IMR-90 (cell line): ENCODE data around the gene USP43. TPM values are rescaled to one million over a fixed set of nuclear protein-coding genes. Genes with fewer than 3 reads are reported as not detected.
"Not testable (repeated sequence)": the region's sequence is repeated elsewhere in the genome, so short reads cannot be mapped to it uniquely, and the experiment has no call there.

Source experiments
- ATAC-seq: fragments of 200-7000 bp; cut with Tn5 transposase; 2 replicates; pipeline ENCODE4 v1.9.1; 2020; ENCODE audit warnings: low read depth, mild to moderate bottlenecking, moderate library complexity
- BruUV-seq: library from RNA; stranded (reverse); fragments of 400-500 nt; replicated peaks from 2 replicates; lab custom pipeline; 2021; lab: Mats Ljungman, UMichigan
- CTCF ChIA-PET: fragments of 300-600 bp; formaldehyde crosslinking; extraction: SDS; loops from one replicate; lab custom pipeline; 2021; ENCODE audit warnings: antibody characterized with exemption; lab: Yijun Ruan, JAX
- POLR2A ChIA-PET: fragments of 300-600 bp; sonication (Branson Sonifier 250); formaldehyde crosslinking; loops from one replicate; lab custom pipeline; 2022; ENCODE audit warnings: antibody characterized with exemption; ENCODE audit not compliant: unreplicated experiment; lab: Charles Lee
- DNase-seq: peaks from one replicate; pipeline ENCODE4 v3.0.0; 2013
- H2AFZ ChIP-seq: replicated peaks from 2 replicates; pipeline ENCODE3; 2013; ENCODE audit warnings: low read length, mild to moderate bottlenecking; ENCODE audit not compliant: poor library complexity
- H2AK5ac ChIP-seq: 2 replicates; pipeline ENCODE4 v1.6.1; 2013; ENCODE audit warnings: low read depth, low read length, inconsistent platforms
- H2AK9ac ChIP-seq: replicated peaks from 2 replicates; pipeline ENCODE3; 2013; ENCODE audit warnings: mild to moderate bottlenecking, low read depth, low read length, moderate library complexity; ENCODE audit not compliant: poor library complexity
- H2BK120ac ChIP-seq: 2 replicates; pipeline ENCODE4 v1.6.1; 2013; ENCODE audit warnings: low read depth, low read length, inconsistent platforms
- H2BK15ac ChIP-seq: 3 replicates; pipeline ENCODE4 v1.6.1; 2013; ENCODE audit warnings: low read depth, low read length, inconsistent platforms
- H2BK20ac ChIP-seq: 2 replicates; pipeline ENCODE4 v1.6.1; 2013; ENCODE audit warnings: low read depth, mild to moderate bottlenecking, inconsistent platforms, low read length, moderate library complexity
- H2BK5ac ChIP-seq: 2 replicates; pipeline ENCODE4 v1.6.1; 2013; ENCODE audit warnings: mild to moderate bottlenecking, low read depth, low read length, inconsistent platforms; ENCODE audit not compliant: poor library complexity, severe bottlenecking
- H3K14ac ChIP-seq: replicated peaks from 2 replicates; pipeline ENCODE4 v1.6.1; 2013; ENCODE audit warnings: low read depth, low read length, inconsistent platforms
- H3K18ac ChIP-seq: 2 replicates; pipeline ENCODE4 v1.6.1; 2013; ENCODE audit warnings: low read depth, low read length, control low read depth
- H3K23ac ChIP-seq: 2 replicates; pipeline ENCODE4 v1.6.1; 2013; ENCODE audit warnings: low read depth, low read length, inconsistent platforms
- H3K27ac ChIP-seq: 2 replicates; pipeline ENCODE4 v1.5.1; 2013; ENCODE audit warnings: mild to moderate bottlenecking, control low read depth, low read length; ENCODE audit not compliant: insufficient read depth
- H3K27me3 ChIP-seq: 2 replicates; pipeline ENCODE4 v1.6.1; 2013; ENCODE audit warnings: low read length; ENCODE audit not compliant: control insufficient read depth, insufficient read depth
- H3K36me3 ChIP-seq: 2 replicates; pipeline ENCODE4 v1.6.1; 2013; ENCODE audit warnings: low read length, mixed read lengths; ENCODE audit not compliant: control insufficient read depth, insufficient read depth
- H3K4ac ChIP-seq: 2 replicates; pipeline ENCODE4 v1.6.1; 2013; ENCODE audit warnings: low read depth, low read length, inconsistent platforms
- H3K4me1 ChIP-seq: 2 replicates; pipeline ENCODE4 v1.6.1; 2013; ENCODE audit warnings: low read length, mixed read lengths; ENCODE audit not compliant: control insufficient read depth, insufficient read depth
- H3K4me2 ChIP-seq: 2 replicates; pipeline ENCODE4 v1.6.1; 2013; ENCODE audit warnings: low read depth, mild to moderate bottlenecking, control low read depth, low read length, moderate library complexity
- H3K4me3 ChIP-seq: 2 replicates; pipeline ENCODE4 v1.5.1; 2013; ENCODE audit warnings: low read depth, mild to moderate bottlenecking, control low read depth, low read length, moderate library complexity; ENCODE audit not compliant: insufficient read depth
- H3K56ac ChIP-seq: 2 replicates; pipeline ENCODE4 v1.6.1; 2013; ENCODE audit warnings: low read length, inconsistent platforms; ENCODE audit not compliant: insufficient read depth; ENCODE audit errors: extremely low read depth
- H3K79me1 ChIP-seq, 2 experiments: 2 replicates each; pipeline ENCODE4 v1.6.1; 2013; ENCODE audit warnings: low read length in 2 of 2, inconsistent platforms in 1 of 2, low read depth in 1 of 2
- H3K9ac ChIP-seq: 2 replicates; pipeline ENCODE4 v1.6.1; 2013; ENCODE audit warnings: low read depth, low read length, control low read depth
- H3K9me1 ChIP-seq: 2 replicates; pipeline ENCODE4 v1.6.1; 2013; ENCODE audit warnings: low read length, inconsistent platforms; ENCODE audit not compliant: insufficient read depth
- H3K9me3 ChIP-seq: 2 replicates; pipeline ENCODE4 v1.6.1; 2013; ENCODE audit warnings: low read length; ENCODE audit not compliant: control insufficient read depth, insufficient read depth
- H4K20me1 ChIP-seq: 2 replicates; pipeline ENCODE4 v1.6.1; 2013; ENCODE audit warnings: low read length, inconsistent platforms; ENCODE audit not compliant: insufficient read depth
- H4K5ac ChIP-seq: 2 replicates; pipeline ENCODE4 v1.6.1; 2013; ENCODE audit warnings: mild to moderate bottlenecking, low read depth, low read length, control low read depth
- H4K8ac ChIP-seq, 2 experiments: 2 replicates each; pipeline ENCODE4 v1.6.1; 2013; ENCODE audit warnings: low read depth in 2 of 2, low read length in 2 of 2, control low read depth in 1 of 2, inconsistent platforms in 1 of 2
- H4K91ac ChIP-seq: 2 replicates; pipeline ENCODE4 v1.6.1; 2013; ENCODE audit warnings: low read depth, low read length, inconsistent platforms; ENCODE audit not compliant: insufficient read depth
- SMC3 ChIP-seq: fragments of 150-350 bp; IDR thresholded peaks from 2 replicates; pipeline ENCODE4 v1.6.1; 2016; ENCODE audit warnings: low read depth, mild to moderate bottlenecking, antibody characterized with exemption, low read length, moderate library complexity
- WGBS, 2 experiments: methylation state at CpG; one replicate each; pipeline versions ENCODE4 v1.1.5 to v1.1.7; 2013; ENCODE audit warnings: missing lambda C conversion rate in 2 of 2; ENCODE audit not compliant: insufficient read length in 1 of 2; ENCODE audit errors: extremely low coverage in 2 of 2; 5-methylcytosine and 5-hydroxymethylcytosine counted together
- dilution Hi-C: fragments of 300-500 bp; cut with HindIII; formaldehyde crosslinking; loops from one replicate; pipeline ENCODE4 v1.14.3; 2018; ENCODE audit warnings: low sequenced_read_pairs; ENCODE audit not compliant: unreplicated experiment
- in situ Hi-C: fragments of 300-500 bp; cut with MboI; formaldehyde crosslinking; loops from 3 replicates; pipeline ENCODE4 v1.14.3; 2019; ENCODE audit warnings: low sequenced_read_pairs, inconsistent platforms, mixed read lengths
- intact Hi-C: fragments of 100-400 bp; cut with micrococcal nuclease; formaldehyde crosslinking; loops from 2 replicates; pipeline ENCODE4 v1.10.0; 2022
- polyA plus RNA-seq, 3 experiments: library from polyadenylated mRNA; depleted of rRNA; stranded (reverse); fragments of >200 nt; gene quantifications; 2 replicates each; pipeline ENCODE4 v1.2.3, GENCODE V29; 2012; ENCODE audit warnings: low replicate concordance in 1 of 3
- total RNA-seq: library from RNA; depleted of rRNA; stranded (reverse); fragments of >200 nt; gene quantifications from 2 replicates; pipeline ENCODE4 v1.2.3, GENCODE V29; 2012

The USP43 gene
- total and polyA plus RNA-seq, 2 of the 4 experiments (the other 2 are of a cell fraction), result not detected

DNA sequence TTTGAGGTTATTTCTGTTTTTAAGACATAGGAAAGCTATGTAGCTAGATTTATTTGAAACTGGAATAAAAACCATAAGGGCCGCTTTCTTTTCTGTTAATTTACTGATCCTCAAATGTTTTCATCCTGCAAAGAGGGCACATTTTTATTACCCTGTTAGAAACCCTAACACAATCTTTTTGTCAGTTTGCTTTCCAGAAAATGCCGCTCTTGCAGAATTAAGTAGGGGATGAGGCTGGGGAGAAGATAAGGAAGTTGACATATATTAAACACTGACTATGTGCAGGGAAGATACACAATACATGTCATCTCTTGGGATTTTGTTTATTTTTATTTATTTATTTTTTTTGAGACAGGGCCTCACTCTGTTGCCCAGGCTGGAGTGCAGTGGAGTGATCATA lies 15.7 kb downstream of the USP43 start:
- H3K27me3 ChIP-seq, result no peaks in the 10 kb centered on the region
- no peak overlapping the region for H3K27ac ChIP-seq
- no peak for ATAC-seq
- H3K36me3 ChIP-seq, result no peaks in the 10 kb centered on the region
- no peaks in the 10 kb centered on the region for H3K9me1 ChIP-seq
- no peak overlapping the region for H3K14ac ChIP-seq
- no peaks in the 10 kb centered on the region for H4K20me1 ChIP-seq
- no peak overlapping the region for H3K18ac ChIP-seq
- H4K5ac ChIP-seq, result no peak overlapping the region
- POLR2A ChIA-PET, result no interaction called here
- CTCF ChIA-PET, result no interaction called here
- H3K4me1 ChIP-seq, result no peaks in the 10 kb centered on the region
- H4K91ac ChIP-seq, result no peak overlapping the region
- H3K23ac ChIP-seq, result no peak overlapping the region
- no peak overlapping the region for H2BK120ac ChIP-seq
- no peak overlapping the region for H2BK5ac ChIP-seq
- H3K9ac ChIP-seq, result no peak overlapping the region
- BruUV-seq, result no TSS peak
- no peaks in the 10 kb centered on the region for H3K79me1 ChIP-seq
- H3K4me3 ChIP-seq, result no peak overlapping the region
- dilution Hi-C loops, result no loop called here
- H3K4ac ChIP-seq, result no peak overlapping the region
- H2BK15ac ChIP-seq, result no peak overlapping the region
- no peak overlapping the region for H2AK5ac ChIP-seq
- no peak overlapping the region for H4K8ac ChIP-seq
- no peak for TF ChIP-seq SMC3
- H3K56ac ChIP-seq, result no peak overlapping the region
- in situ Hi-C loops, result no loop called here
- no peak overlapping the region for H3K4me2 ChIP-seq
- WGBS, 2 experiments, result no CpG with 5 or more reads among the region's 2 CpGs
- H2BK20ac ChIP-seq, result no peak overlapping the region
- DNase-seq, result no peak
- intact Hi-C loops, result no loop called here
- peaks cover 12% of the 10 kb centered on the region for H3K9me3 ChIP-seq
- no peak overlapping the region for H2AFZ ChIP-seq
- no peak overlapping the region for H2AK9ac ChIP-seq

DNA sequence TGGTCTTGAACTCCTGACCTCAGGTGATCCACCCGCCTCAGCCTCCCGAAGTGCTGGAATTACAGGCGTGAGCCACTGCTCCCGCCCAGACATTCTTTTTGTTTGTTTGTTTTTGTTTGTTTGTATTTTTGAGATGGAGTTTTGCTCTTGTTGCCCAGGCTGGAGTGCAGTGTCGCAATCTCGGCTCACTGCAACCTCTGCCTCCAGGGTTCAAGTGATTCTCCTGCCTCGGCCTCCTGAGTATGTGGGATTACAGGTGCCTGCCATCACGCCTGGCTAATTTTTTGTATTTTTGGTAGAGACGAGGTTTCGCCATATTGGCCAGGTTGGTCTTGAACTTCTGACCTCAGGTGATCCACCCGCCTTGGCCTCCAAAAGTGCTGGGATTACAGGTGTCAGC lies 18.2 kb downstream of the USP43 start:
- intact Hi-C loops, H3K4me2 ChIP-seq, H3K4ac ChIP-seq, H3K56ac ChIP-seq, H2BK5ac ChIP-seq, H3K9me1 ChIP-seq, ATAC-seq, H3K4me1 ChIP-seq, H3K18ac ChIP-seq, H4K5ac ChIP-seq, BruUV-seq, H2BK20ac ChIP-seq, H4K8ac ChIP-seq, H2AK5ac ChIP-seq, H3K27me3 ChIP-seq, H3K23ac ChIP-seq, H3K79me1 ChIP-seq, H2AK9ac ChIP-seq, H3K4me3 ChIP-seq, POLR2A ChIA-PET, H3K27ac ChIP-seq, H2BK120ac ChIP-seq, dilution Hi-C loops, H2AFZ ChIP-seq, DNase-seq, H3K9ac ChIP-seq, H4K91ac ChIP-seq, in situ Hi-C loops, H3K36me3 ChIP-seq, H4K20me1 ChIP-seq, CTCF ChIA-PET, H2BK15ac ChIP-seq, H3K14ac ChIP-seq: not testable (repeated sequence)
- 92% methylated on average over 5 of the region's 11 CpGs; no CpG with 5 or more reads in 1 of the 2 experiments for WGBS, 2 experiments
- H3K9me3 ChIP-seq, result peaks cover 19% of the 10 kb centered on the region
